SW480 (cell line): ENCODE data around the gene NEDD4L.

Source experiments
- DNase-seq: peaks from one replicate; pipeline ENCODE4 v3.0.0-alpha.2; 2016; ENCODE audit warnings: low spot score

The NEDD4L gene

GRCh38 chr18:58183226-58183625, 139.2 kb downstream of the NEDD4L start:
- no peak for DNase-seq

- no peak for DNase-seq
Observed at GRCh38 chr18:58186258-58186948, 142.4 kb downstream of the NEDD4L start.

GRCh38 chr18:58187674-58188073, 143.6 kb downstream of the NEDD4L start:
- no peak for DNase-seq

- no peak for DNase-seq
Observed at GRCh38 chr18:58188996-58189395, 145.0 kb downstream of the NEDD4L start.

- DNase-seq: no peak
Observed at GRCh38 chr18:58190842-58191530, 147.0 kb downstream of the NEDD4L start.

- DNase-seq: no peak
Observed at GRCh38 chr18:58191626-58192025, 147.6 kb downstream of the NEDD4L start.

- no peak for DNase-seq
Observed at GRCh38 chr18:58192519-58192918, 148.5 kb downstream of the NEDD4L start.

- DNase-seq: no peak
Observed at GRCh38 chr18:58194028-58194427, 150.0 kb downstream of the NEDD4L start.

- peak; percentile 47 for DNase-seq
Observed at GRCh38 chr18:58195278-58195765, 151.3 kb downstream of the NEDD4L start.

- no peak for DNase-seq
Observed at GRCh38 chr18:58196164-58196563, 152.1 kb downstream of the NEDD4L start.

- no peak for DNase-seq
Observed at GRCh38 chr18:58196881-58197872, 153.2 kb downstream of the NEDD4L start.

GRCh38 chr18:58201268-58201667, 157.2 kb downstream of the NEDD4L start:
- DNase-seq: no peak

- DNase-seq: no peak
Observed at GRCh38 chr18:58201733-58202730, 158.0 kb downstream of the NEDD4L start.

- no peak for DNase-seq
Observed at GRCh38 chr18:58204776-58205442, 160.9 kb downstream of the NEDD4L start.

- DNase-seq: no peak
Observed at GRCh38 chr18:58205443-58206160, 161.6 kb downstream of the NEDD4L start.

GRCh38 chr18:58207520-58208152, 163.6 kb downstream of the NEDD4L start:
- no peak for DNase-seq

GRCh38 chr18:58208207-58208932, 164.3 kb downstream of the NEDD4L start:
- DNase-seq: no peak

- DNase-seq: no peak
Observed at GRCh38 chr18:58209326-58209725, 165.3 kb downstream of the NEDD4L start.

- no peak for DNase-seq
Observed at GRCh38 chr18:58211510-58211909, 167.5 kb downstream of the NEDD4L start.
